Cerebellar cortex (tissue), 1 donor: ENCODE measurements around the gene ATP5IF1.

Experiments
- DNase-seq: peaks from one replicate; pipeline ENCODE4 v3.0.0-alpha.2; 2015; ENCODE audit warnings: low spot score

ATP5IF1 gene

GRCh38 chr1:28236656-28237322 lies 865 bp downstream of the ATP5IF1 start:
- DNase-seq: peak; percentile 23

- DNase-seq: no peak
These were observed 3.1 kb downstream of the ATP5IF1 start for GRCh38 chr1:28239004-28239403.

GRCh38 chr1:28240024-28240423 lies 4.1 kb downstream of the ATP5IF1 start:
- DNase-seq: no peak

GRCh38 chr1:28241638-28242241 lies 5.8 kb downstream of the ATP5IF1 start:
- DNase-seq: no peak

- no peak for DNase-seq
These were observed 7.9 kb downstream of the ATP5IF1 start for GRCh38 chr1:28243685-28244311.

GRCh38 chr1:28244549-28245251 lies 8.8 kb downstream of the ATP5IF1 start:
- DNase-seq: no peak

GRCh38 chr1:28246427-28246832 lies 10.5 kb downstream of the ATP5IF1 start:
- no peak for DNase-seq

- DNase-seq: no peak
These were observed 11.8 kb downstream of the ATP5IF1 start for GRCh38 chr1:28247612-28248272.

- DNase-seq: peak; percentile 89
These were observed 12.5 kb downstream of the ATP5IF1 start for GRCh38 chr1:28248273-28249012.

GRCh38 chr1:28249013-28249865 lies 13.3 kb downstream of the ATP5IF1 start:
- peak; percentile 62 for DNase-seq

- no peak for DNase-seq
These were observed 14.0 kb downstream of the ATP5IF1 start for GRCh38 chr1:28249866-28250295.

- DNase-seq: no peak
These were observed 20.4 kb downstream of the ATP5IF1 start for GRCh38 chr1:28256197-28256827.

GRCh38 chr1:28257736-28258135 lies 21.8 kb downstream of the ATP5IF1 start:
- DNase-seq: no peak

- peak; percentile 45 for DNase-seq
These were observed 22.8 kb downstream of the ATP5IF1 start for GRCh38 chr1:28258628-28259251.

- peak; percentile 98 for DNase-seq
These were observed 23.5 kb downstream of the ATP5IF1 start, which contains the start of gene SESN2 for GRCh38 chr1:28259252-28259933. Gene SESN2 (plus strand): TSS chr1:28259518. CDS start chr1:28259848, 330 bp downstream.

GRCh38 chr1:28259934-28260802 lies 24.2 kb downstream of the ATP5IF1 start:
- peak; percentile 74 for DNase-seq

GRCh38 chr1:28260803-28261174 lies 24.9 kb downstream of the ATP5IF1 start:
- DNase-seq: no peak

GRCh38 chr1:28264897-28265296 lies 29.0 kb downstream of the ATP5IF1 start:
- no peak for DNase-seq
